ENCODE results near the gene PMVK.

PMVK gene

DNA sequence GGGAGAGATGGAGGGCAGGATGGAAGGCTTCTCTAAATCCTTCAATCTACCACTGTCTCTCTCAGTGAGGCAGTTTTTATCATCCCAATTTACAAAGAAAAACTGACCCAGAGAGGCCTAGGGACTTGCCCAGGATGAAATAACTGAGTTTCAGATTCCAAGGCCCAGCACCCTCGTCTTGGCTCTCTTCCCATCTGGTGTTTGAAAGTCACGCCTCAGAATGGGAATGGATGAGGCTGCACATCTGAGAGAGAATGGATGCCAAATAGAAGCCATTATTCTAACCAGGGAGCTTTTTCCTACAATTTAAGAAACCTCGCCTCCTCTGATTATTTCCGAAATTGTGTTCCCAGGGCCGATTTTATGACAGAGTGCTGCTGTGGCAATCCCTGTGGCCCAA lies 55.8 kb downstream of the PMVK start:
- DNase-seq (ENCODE audit: low read depth), result no peak
- TF ChIP-seq, protein P1, sequence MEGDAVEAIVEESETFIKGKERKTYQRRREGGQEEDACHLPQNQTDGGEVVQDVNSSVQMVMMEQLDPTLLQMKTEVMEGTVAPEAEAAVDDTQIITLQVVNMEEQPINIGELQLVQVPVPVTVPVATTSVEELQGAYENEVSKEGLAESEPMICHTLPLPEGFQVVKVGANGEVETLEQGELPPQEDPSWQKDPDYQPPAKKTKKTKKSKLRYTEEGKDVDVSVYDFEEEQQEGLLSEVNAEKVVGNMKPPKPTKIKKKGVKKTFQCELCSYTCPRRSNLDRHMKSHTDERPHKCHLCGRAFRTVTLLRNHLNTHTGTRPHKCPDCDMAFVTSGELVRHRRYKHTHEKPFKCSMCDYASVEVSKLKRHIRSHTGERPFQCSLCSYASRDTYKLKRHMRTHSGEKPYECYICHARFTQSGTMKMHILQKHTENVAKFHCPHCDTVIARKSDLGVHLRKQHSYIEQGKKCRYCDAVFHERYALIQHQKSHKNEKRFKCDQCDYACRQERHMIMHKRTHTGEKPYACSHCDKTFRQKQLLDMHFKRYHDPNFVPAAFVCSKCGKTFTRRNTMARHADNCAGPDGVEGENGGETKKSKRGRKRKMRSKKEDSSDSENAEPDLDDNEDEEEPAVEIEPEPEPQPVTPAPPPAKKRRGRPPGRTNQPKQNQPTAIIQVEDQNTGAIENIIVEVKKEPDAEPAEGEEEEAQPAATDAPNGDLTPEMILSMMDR (IDR thresholded peaks at IDR 0.05; ENCODE audit: control insufficient read depth, insufficient read depth, low read depth, low read length, missing control alignments), result no peak
- no peak overlapping the region for H3K4me3 ChIP-seq (ENCODE audit: control insufficient read depth, low read depth, low read length)

DNA sequence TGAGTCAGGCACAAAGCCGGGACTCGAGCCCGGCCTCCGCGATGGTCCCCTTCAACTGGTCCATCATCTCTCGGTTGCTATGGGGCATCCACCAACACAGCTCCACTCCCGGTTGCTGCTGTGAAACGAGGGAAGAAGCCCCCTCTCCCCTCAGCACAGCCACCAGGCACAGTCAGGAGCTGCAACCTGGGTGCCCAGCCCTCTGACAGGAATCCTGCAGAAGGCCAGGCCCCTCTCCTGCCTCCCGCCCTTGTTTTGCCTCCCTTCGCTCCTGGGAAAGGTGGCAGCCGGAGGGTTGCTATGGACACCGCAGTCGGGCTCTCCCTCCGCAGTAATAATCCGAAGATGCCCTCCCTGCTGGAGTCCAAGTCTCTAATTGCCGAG lies 57.5 kb downstream of the PMVK start:
- TF ChIP-seq, protein P1 (IDR thresholded peaks at IDR 0.05; ENCODE audit: control insufficient read depth, insufficient read depth, low read depth, low read length, missing control alignments), result no peak
- DNase-seq (ENCODE audit: low read depth), result no peak
- H3K4me3 ChIP-seq (ENCODE audit: control insufficient read depth, low read depth, low read length), result no peak overlapping the region

DNA sequence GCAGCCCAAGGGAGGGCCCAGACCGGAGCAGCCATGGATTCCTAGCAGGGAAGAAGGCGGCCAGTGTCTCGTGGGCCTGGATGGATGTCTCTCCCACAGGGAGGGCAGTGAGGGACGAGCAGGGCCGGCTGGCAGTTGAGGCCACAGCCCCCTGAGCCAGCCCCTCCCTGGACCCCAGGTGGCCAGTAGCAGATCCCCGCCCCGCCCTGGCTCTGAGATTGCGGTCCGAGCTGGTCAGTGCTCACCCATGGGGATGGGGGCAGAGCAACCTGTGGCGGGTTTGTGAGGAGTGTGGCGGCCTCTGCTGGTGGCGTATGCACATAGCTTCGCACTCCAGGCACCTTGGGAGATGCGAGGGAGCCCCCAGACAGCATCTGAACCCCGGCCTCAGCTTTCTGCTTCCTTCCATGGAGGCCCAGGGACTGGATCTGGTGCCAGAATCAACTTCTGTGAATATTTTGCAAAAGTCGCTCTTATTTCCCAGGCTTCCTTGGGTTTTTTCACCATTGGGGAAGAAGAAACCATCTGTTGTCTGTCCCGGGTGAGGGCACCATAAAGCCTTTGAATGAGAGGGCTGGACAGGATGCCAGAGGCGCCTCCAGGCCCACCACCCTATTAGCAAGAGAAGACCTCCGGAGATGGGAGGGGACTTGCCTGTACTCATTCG lies 58.0 kb downstream of the PMVK start:
- H3K4me3 ChIP-seq (ENCODE audit: control insufficient read depth, low read depth, low read length), result no peak overlapping the region
- no peak for DNase-seq (ENCODE audit: low read depth)
- TF ChIP-seq, protein P1 (IDR thresholded peaks at IDR 0.05; ENCODE audit: control insufficient read depth, insufficient read depth, low read depth, low read length, missing control alignments), result peak; percentile 85

DNA sequence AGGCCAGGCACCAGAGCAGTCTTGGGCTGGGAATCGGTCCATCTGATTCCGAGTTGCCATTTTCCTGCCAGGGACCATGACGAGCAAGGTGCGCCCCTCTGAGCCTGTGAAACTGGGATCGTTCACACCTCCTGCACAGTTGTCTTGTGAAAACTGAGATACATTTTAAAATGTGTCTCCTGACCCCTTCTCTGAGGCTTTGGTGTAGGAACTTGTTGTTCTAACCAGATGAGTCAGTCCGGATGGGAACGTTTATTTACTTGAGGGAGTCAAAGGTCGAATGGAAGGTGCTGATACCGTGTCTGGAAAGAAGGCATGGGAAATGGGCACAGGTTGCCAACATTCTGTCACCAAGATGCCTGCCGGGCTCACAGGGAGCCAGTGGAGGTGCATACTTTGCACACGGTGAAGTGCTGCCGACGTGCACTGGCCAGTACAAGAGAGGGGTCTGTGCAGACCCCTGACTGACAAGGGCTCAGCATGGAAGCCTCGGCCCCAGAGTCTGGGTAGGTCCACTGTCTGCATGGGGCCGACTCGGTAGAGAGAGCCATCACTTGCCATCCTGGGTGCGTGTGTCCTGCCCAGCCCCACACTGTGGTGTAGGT lies 59.0 kb downstream of the PMVK start:
- no peak overlapping the region for H3K4me3 ChIP-seq (ENCODE audit: control insufficient read depth, low read depth, low read length)
- TF ChIP-seq, protein P1 (IDR thresholded peaks at IDR 0.05; ENCODE audit: control insufficient read depth, insufficient read depth, low read depth, low read length, missing control alignments), result no peak
- no peak for DNase-seq (ENCODE audit: low read depth)

DNA sequence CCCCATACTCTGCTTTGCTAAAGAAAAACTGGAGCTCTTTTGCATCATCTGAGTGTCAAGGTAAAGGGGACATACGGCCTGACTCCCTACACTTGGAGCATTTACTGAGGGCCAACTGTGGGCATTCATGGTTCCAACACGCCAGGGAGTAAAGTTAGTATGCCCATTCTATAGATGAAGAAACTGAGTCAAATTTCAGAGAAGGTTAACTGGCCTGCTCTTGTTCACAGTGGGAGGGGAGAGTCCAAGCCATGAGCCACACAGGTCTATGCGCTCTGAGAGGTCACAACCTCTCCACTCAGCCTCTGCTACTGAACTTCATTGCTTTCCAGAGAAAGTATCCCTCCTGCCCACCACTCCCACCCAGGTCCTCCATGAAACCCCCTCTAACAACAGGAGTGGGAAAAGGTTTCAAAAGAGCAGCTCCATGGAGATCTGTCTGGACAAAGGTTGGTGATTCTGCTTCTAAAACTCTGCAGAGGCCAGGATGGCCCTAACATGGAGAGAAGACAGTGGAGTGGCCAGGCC lies 59.6 kb downstream of the PMVK start:
- DNase-seq (ENCODE audit: low read depth), result no peak
- TF ChIP-seq, protein P1 (IDR thresholded peaks at IDR 0.05; ENCODE audit: control insufficient read depth, insufficient read depth, low read depth, low read length, missing control alignments), result no peak
- no peak overlapping the region for H3K4me3 ChIP-seq (ENCODE audit: control insufficient read depth, low read depth, low read length)

Data from AG09309 (cell line).